CD4-positive, alpha-beta T cell treated with Interleukin-1 beta for 1 hour (primary cell): ENCODE results near the gene SSH2.
"Not testable (repeated sequence)": the region's sequence is repeated elsewhere in the genome, so short reads cannot be mapped to it uniquely, and the experiment has no call there.

Source experiments
- DNase-seq, 2 donors: peaks; one replicate each; pipeline ENCODE4 v3.0.0-alpha.2; 2020 to 2022

The SSH2 gene, protein sequence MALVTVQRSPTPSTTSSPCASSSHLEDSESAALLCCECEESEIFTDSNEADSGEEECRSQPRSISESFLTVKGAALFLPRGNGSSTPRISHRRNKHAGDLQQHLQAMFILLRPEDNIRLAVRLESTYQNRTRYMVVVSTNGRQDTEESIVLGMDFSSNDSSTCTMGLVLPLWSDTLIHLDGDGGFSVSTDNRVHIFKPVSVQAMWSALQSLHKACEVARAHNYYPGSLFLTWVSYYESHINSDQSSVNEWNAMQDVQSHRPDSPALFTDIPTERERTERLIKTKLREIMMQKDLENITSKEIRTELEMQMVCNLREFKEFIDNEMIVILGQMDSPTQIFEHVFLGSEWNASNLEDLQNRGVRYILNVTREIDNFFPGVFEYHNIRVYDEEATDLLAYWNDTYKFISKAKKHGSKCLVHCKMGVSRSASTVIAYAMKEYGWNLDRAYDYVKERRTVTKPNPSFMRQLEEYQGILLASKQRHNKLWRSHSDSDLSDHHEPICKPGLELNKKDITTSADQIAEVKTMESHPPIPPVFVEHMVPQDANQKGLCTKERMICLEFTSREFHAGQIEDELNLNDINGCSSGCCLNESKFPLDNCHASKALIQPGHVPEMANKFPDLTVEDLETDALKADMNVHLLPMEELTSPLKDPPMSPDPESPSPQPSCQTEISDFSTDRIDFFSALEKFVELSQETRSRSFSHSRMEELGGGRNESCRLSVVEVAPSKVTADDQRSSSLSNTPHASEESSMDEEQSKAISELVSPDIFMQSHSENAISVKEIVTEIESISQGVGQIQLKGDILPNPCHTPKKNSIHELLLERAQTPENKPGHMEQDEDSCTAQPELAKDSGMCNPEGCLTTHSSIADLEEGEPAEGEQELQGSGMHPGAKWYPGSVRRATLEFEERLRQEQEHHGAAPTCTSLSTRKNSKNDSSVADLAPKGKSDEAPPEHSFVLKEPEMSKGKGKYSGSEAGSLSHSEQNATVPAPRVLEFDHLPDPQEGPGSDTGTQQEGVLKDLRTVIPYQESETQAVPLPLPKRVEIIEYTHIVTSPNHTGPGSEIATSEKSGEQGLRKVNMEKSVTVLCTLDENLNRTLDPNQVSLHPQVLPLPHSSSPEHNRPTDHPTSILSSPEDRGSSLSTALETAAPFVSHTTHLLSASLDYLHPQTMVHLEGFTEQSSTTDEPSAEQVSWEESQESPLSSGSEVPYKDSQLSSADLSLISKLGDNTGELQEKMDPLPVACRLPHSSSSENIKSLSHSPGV (N-terminal part only)

DNA sequence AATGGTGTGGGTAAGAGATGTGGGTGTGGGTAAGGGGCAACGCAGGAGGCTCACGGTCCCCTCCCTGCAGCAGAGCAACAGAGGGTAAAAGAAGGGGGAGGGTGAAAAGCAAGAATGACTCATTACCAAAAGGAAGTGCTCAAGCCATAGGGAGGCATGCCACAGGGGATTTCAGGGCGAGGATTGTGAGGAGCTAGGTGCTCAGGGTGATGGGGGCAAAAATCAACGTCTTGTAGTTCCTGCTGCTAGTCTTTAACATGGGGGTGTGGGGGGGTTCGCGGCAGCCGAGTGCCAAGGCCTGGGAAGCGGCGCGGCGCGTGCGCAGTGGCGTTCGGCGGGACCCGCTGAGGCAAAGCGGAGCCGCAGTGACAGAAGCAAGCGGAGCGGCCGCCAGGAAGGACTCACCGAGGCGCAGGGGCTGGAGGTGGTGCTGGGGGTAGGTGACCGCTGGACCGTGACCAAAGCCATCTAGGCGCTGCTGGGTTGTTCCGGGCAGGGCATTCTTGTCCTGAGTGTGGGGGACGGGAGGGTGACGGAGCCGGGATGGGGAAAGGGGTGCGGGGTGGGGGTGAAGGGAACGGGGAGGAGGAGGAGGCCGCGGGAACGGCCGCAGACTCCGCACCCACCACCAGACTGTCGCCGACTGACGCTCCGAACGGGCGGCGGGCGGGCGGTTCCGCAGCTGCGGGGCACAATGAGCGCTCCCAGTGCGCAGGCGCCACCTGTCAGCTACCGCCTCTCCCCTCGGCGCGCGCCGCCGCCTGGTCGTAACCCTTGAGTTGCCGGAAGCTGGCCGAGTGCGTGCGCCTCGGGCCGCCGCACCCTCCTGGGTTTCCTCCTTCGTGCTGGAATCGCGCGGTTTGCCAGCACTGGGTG is at the start of gene SSH2:
Gene SSH2 (minus strand): TSS at position 696 of the 876 bp plus-strand sequence. CDS start 228 bp downstream, at position 468.
- peak; percentile 89 to 91 for DNase-seq

DNA sequence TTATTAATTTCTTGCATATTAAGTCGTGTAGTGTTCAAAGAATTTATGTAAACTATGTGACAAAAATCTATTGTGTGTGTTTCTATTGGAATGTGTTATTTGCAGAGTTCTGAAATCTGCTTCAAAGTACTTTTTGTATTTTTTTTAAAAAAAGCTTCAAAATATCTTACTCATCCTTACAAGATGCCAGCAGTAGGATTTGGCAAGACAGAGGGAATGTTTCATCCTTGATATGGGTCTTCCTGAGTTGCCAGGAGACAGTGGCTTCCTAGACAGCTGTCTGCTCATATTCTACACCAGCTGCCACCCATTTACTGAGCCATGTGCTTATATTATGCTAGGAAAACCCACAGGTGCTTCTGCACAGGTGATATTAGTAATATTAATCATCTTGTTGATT is 47.8 kb upstream of the SSH2 start:
- no peak for DNase-seq

DNA sequence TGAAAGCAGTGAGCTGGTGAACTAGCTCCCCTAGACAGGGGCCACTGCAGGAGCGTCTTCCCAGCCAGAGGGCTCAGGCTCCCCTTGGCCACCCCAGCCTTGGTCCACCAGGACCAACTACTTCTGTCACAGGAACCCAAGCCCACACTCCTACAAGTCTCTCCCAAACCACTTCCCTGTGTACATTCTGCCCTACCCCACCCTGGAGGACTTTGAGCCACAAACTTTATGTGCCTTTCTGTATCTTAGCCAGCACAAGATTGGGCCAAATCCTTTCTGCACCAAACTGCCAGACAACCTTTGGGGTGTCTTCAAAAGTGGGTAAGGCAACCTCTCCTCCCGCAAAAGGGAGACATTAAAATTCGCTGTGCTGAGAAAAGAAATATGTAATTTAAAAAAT is 43.0 kb upstream of the SSH2 start:
- DNase-seq: no peak

DNA sequence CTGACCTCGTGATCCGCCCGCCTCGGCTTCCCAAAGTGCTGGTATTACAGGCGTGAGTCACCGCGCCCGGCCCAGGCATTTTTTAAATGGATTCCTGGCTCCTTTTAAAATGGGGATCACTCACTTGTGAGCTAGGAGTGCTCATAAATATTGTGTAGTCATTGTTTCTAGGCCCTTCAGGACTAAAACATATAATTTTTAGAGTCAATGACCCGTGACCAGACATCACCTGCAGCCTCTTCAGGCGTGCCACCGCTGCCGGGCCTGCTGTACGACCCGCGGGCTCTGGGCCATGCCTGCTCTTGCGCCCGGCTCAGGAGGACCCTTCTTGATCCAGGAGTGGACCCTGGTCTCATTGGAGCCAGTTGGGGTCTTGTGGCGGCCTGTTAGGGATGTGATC is 42.2 kb upstream of the SSH2 start:
- no peak for DNase-seq

DNA sequence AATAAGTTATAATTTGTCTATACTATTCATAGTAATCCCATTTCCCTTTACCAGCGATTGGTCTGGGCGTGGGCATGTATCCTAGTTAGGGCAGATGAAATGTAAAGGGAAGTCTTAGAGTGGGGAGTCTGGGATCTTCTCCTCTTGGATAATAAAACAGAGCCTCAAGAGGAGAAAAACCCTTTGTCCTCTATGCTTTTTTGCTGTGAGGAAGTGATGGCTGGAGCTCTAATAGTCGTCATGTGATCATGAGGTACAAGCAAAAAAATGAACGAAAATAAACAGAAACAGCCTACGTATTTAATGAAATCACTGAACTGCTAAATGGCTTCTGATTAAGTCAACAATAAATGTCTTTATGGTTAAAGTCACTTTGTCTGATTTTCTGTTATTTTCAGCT is 38.2 kb upstream of the SSH2 start:
- no peak for DNase-seq

DNA sequence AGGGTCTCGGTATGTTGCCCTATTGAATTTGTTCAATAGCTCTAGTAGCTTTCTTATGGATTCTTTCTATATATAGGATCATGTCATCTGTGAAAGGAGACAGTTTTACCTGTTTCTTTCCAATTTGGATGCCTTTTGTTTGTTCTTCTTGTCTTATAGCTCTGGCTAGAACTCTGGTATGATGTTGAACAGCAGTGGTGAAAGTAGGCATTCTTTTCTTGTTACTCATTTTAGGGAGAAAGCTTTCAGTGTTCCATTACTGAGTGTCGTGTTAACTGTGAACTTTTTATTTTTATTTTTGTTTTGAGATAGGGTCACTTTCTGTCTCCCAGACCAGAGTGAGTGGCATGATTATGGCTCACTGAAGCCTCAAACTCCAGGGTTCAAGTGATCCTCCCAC is 32.6 kb upstream of the SSH2 start:
- no peak for DNase-seq

DNA sequence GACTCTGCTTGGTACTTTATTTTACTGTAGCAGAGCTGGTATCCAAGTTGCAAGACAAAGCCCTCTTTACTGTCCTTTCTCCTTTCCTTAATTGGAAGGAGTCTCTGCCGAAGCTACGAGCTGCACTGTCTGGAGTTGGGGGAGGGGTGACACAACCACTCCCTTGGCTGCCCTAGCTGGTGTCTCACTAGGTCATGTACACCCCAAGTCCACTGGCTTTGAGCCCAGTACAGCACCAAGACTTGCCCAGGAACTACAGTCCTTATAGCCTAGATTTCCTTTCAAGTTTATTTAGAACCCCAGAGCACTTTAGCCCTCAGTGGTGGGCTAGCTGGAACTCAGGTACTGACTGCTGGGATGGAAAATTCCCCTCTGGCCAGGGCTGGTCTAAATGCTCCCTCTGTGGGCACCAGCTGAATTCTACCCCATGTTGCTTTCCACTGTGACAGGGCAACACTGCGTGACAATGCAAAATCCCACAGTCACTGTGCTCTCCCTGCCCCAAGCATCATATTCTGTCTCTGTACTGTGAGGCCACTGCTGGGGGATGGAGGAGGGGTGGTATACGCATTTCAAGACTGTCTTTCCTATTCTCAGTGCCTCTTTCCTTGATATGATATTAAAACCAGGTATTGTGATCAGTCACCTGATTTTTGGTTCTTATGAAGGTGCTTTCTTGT is 29.8 kb upstream of the SSH2 start:
- no peak for DNase-seq

DNA sequence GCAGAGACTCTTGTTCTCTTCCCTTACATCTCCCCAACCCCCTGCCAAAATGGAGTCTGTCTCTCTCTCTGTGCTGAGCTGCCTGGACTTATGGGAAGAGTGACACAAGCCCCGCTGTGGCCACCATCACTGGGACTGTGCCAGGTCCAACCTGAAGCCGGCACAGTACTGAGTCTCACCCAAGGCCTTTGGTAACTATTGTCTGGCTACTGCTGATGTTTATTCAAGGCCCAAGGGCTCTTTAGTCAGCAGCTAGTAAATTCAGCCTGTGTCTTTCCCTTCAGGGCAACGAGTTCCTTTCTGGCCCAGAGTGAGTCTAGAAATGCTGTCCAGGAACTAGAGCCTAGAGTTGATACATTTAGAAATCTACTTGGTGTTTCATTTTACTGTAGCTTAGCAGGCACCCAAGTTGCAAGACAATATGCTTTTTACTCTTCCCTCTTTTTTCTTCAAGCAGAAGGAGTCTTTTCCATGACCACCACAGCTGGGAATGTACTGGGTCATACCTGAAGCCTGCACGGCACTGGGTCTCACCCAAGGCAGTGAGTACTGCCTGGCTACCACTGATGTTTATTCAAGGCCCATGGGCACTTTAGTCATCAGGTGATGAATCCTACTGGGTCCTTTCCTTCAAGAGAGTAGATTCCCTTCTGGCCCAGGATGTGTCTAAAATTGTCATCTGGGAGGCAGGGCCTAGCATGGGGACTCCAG is 29.1 kb upstream of the SSH2 start:
- DNase-seq: no peak

DNA sequence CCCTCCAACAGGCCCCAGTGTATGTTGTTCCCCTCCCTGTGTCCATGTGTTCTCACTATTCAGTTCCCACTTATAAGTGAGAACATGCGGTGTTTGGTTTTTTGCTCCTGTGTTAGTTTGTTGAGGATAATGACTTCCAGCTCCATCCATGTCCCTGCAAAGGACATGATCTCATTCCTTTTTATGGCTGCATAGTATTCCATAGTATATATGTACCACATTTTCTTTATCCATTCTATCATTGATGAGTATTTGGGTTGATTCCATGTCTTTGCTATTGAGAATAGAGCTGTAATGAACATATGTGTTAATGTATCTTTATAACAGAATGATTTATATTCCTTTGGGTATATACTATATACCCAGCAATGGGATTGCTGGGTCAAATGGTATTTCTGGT is 27.5 kb upstream of the SSH2 start:
- not testable (repeated sequence) for DNase-seq

DNA sequence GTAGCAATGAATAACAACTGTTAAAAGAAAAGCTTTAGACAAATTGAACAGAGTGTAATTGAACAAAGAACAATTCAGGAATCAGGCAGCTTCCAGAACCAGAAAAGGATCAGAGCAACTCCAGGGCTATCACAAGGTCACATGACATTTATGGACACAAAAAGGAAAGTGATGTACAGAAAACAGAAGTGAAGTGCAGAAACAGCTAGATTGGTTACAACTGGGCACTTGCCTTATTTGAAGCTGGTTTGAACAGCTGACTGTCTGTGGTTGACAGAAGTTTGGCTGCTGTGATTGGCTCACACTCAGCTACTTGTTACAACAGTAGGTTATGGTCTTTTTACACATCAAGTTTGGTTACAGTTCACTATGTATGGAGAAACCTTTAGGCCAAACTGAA is 26.2 kb upstream of the SSH2 start:
- no peak for DNase-seq

DNA sequence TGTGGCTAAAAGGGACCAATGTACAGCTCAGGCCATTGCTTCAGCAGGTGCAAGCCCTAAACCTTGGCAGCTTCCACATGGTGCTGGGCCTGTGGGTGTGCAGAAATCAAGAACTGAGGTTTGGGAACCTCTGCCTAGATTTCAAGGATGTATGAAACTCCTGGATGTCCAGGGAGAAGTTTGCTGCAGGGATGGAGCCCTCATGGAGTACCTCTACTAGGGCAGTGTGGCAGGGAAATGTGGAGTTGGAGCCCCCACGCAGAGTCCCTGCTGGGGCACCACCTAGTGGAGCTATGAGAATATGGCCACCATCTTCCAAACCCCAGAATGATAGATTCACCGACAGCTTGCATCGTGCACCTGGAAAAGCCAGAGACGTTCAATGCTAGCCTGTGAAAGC is 24.4 kb upstream of the SSH2 start:
- no peak for DNase-seq

DNA sequence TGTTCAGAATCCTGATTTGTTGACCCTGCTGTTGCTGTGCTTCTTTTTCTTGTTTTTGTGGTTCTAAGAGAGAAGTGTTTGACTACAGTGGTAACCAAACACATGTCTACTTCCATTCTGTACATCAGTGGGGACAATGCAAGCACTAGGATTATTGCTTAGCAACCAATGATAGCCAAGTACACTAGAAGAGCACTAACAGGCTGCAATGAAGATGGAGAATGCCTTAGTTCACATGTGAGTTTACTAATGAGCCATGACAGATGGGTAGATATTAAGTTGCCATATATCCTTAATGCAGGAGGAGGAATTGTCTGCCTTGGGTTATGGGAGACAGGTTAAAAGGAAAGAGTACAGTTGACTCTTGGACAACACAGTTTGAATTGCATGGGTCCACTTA is 19.7 kb upstream of the SSH2 start:
- no peak for DNase-seq

DNA sequence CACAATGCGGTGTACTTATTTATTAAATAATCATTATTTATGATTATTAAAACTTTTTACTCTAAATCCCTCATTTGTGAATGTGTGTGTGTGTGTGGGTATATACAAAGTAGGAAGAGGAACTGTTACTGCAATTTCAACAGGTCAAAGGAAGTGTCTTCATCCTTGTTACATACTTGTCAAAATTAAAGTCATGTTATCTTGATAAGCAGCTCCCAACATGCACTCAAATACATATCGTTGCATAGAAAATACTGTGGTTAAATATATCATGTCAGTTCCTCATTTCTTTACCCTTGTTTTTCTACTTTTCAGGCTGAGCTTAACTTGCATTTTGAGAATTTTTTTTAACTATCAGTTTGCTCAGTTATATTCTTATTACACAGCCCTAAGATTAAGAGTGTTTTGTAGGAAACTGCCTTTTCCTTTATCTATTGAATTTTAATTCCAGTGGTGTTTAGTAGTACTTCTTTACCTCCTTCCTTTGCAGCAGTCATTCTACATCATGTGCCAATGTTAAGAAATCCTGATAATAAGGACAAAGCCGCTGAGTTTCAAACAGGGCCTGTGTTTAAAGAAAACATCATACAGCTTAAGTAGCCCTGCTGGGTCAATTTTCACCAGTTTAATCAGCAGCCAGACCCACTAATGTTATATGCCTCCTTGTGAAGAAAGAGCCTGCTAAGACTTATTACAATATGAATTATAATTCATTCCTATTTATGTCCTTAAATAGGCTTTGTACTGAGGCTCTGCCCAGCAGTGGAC is 18.6 kb upstream of the SSH2 start:
- no peak for DNase-seq

DNA sequence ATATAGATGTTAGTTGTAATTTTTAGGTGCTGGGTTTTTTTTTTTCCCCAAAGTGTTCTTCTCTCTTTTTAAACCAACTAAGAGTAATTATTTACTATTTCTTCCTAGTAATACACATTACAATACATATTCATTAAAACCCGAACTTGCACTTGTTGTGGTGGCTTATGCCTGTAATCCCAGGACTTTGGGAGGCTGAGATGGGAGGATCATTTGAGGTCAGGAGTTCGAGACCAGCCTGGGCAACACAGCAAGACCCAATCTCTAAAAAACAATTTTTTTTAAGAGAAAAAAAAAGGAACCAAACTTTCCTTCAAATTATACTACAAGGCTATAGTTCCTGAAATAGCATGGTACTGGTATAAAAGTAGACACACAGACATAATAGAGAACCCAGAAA is 15.3 kb upstream of the SSH2 start:
- no peak for DNase-seq

DNA sequence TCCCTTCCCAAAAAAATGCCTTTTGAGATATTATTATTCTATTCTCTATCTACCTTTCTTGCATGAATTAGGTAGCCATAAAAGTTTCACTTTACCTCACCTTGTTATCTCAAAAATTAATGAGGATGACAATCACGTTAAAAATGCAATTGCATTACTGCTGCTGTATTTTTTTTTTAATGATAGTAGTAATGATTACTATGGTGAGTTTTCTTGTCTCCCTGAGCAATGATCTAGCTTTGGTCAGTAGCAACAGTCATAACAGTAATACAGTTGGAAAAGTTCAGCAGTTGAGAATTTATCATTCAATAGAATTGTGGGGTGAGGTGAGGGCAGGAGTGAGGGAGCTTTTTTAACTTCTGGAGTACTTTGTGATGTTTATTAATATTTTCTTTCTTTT is 11.3 kb upstream of the SSH2 start, which contains the start of gene EFCAB5:
Gene EFCAB5 (plus strand): TSS at position 301 of the 400 bp plus-strand sequence. CDS start 163 bp downstream, outside the sequence.
- no peak for DNase-seq

DNA sequence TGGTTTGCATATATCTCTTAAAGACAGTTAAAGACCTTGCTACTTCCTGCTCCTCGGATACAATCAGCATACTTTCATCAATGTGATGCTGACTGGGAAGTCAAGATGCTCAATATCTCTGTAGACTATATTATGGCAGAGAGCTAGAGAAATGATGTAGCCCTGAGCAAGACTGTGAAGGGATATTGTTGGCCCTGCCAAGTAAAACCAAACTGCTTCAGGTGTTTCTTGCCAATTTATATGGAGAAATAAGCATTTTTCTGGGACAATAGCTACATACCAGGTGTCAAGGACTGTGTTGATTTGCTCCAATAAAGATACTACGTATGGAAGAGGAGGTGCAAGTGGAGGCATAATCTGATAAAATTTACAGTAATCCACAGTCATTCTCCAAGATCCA is 6.7 kb upstream of the SSH2 start:
- no peak for DNase-seq

DNA sequence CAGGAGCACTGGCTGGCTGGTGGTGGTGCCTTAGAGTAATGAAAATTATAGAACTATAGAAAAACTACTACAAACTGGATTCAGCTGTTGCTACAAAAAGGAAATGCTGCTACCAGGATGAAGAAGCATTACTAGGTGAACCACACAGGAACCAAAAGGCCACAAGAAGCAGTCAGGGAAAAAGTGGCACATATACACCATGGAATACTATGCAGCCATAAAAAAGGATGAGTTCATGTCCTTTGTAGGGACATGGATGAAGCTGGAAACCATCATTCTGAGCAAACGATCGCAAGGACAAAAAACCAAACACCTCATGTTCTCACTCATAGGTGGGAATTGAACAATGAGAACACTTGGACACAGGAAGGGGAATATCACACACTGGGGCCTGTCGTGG is 5.9 kb upstream of the SSH2 start:
- DNase-seq: not testable (repeated sequence)

DNA sequence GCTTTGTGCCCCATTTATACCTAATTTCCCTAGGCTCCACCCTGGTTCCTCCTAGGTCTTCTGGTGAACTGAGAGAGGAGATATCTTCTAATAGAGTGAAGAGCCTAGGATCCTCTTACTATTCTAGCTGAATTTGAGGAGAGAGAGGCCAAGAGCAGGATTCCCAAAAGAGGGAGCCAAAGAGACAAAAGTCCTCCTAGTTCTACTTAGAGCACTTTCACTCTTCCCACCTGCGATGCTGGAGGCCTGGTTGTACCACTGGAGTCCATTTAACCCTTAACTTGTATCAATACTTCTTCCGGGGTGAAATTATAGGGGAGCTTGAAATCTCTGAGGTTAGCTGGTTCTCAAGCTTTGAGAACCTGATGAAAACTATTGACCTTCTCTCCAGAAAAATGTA is 3.4 kb upstream of the SSH2 start:
- no peak for DNase-seq

DNA sequence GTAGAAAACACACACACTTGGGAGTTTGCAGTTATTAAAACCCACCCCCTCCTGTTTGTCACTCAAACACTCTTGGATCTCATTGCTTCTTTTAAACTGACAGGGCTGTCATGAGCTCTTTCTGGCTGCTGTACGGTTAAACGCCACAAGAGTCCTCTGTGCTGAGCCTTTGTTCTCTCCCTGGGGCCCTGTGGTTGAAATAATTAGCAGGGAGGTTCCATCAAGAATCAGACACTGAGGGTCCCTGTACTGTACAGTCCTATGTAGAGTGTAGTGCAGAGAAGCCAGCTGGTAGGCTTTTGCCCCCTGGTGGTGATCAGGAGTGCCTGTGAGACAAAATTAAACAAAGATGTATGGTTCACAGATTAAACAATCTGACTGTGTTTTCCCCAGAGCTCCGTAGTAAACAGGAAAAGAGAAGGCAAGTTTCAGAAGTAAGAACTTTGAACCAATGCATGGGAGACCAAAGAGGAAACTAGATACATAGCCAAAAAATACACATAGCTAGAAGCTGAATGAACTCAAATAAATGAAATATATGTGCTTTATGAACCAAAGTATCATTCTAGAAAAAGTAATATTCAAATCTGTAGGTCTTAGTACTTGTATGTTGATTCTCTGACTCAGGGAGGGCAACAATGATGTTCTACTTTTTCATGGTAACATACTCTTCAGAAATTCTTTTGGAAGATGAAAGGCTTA is 1.4 kb upstream of the SSH2 start:
- DNase-seq: peak; percentile 82 to 83
